T1000 (cell line): ENCODE data around the gene GLRA1.
"Not testable (repeated sequence)": the region's sequence is repeated elsewhere in the genome, so short reads cannot be mapped to it uniquely, and the experiment has no call there.

Experiments
- DNase-seq: peaks from one replicate; lab custom pipeline; 2025; ENCODE audit warnings: mixed read lengths; lab: John Stamatoyannopoulos, UW

Gene GLRA1

DNA sequence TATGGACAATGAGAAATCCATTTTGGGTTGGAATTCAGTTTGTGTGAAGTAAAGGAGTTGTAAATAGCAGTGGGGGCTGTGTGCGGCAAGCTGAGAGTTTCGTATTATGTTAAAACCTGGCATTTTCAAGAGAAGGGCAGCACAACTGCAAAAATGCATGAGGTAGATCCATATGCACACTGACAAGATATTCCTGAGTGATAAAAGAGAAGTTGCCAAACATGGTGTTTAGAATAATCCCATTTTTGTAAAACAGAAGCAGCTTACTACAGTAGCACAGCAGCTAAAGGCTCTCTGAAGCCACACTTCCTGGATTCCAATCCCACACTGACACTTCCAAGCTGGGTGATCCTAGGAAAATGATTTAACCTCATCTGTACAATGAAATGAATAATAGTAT is 11.2 kb downstream of the GLRA1 start:
- no peak for DNase-seq

DNA sequence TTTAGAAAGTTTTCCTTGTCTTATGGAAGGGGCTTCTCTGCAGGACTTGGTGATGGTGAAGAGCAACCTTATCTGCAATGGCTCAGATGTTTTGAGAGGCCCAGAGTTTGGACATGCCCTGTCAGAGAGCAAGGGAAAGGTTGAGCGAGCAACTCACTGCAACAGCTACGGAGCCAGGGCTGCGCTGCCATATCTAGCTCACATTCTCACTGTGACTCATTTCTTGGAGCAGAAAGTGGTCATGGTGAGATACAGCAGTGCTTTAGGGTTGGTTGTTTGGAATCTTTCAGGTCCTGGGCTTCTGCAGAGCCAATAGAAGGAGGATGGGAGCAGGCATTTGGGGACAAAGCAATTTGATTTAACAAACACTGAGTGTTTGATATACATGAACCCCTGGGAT is 12.3 kb downstream of the GLRA1 start:
- no peak for DNase-seq

DNA sequence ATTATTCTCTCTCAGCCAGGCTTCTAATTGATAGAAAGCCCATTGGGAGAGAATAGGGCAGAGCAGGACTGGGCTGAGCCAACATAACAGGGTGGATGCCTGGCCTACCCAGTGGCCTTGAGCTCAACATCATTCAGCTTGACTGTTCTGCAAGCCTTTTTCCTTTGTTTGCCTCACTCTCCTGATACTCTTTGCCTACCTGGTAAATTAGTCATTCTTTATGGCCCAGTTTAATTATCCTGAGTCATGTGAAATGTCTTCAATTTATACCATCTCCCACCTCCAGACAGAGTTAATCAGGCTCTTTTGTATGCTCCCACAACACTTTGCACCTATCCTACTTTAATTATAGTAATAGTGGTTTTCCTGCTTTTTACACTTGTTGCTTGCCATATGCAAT is 13.6 kb downstream of the GLRA1 start:
- DNase-seq = no peak

GRCh38 chr5:151909628-151910027 is 15.0 kb downstream of the GLRA1 start:
- no peak for DNase-seq

DNA sequence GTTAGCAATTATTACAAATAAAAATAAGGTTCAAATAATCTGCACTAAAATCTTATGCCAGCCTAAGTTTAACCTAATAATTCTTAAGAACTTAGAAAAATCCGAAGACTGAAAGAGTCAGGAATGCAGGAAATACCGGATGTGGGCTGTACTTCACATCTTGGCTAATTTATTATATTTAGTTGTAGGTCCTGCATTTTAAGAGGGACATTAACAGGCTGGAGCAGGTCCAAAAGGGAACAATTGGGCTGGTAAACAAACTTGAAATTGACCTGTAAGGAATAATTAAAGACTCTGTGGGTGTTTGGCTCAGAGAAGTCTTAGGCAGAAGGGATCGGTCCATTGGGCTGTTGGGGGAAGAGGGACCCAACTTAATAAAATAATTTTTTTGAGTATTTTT is 18.4 kb downstream of the GLRA1 start:
- no peak for DNase-seq

DNA sequence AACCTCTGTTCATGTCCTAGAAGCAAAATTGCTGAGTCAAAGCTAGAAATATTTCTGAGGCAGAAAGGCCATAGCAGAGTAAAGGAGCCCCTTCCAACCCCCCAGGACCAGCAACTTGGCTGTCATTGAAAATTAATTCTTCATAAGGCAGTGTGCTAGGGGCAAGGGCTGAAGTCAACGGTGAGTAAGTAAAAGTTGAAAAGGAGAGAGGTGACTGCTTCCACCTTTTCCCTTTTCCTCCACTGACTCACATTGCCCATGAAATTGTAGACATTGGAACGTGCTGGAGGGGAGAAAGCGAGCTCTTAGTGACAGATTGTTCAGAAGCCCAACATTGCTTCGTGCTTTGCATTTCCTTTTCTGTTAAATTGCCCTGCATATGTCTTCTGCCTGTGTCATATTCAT is 19.1 kb downstream of the GLRA1 start:
- no peak for DNase-seq

DNA sequence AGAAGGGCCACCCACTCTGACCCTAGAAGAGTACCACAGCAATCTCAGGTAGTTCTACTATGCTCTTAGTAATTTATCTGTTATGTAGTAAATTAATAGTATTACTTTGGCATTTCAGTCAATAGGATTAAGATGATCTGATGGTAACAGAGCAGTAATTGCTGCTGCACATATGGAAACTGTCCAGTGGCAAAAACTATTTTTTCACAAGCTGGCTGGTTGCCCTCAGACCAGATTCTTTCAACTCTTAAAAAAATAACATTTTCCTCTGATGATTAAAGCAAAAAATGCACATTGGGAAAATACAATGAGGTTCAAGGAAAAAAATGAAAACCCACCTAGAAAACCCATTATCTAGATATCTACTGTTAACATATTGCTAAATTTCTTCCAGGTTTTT is 19.7 kb downstream of the GLRA1 start:
- DNase-seq = no peak

GRCh38 chr5:151904127-151904526 is 20.5 kb downstream of the GLRA1 start:
- DNase-seq = no peak

DNA sequence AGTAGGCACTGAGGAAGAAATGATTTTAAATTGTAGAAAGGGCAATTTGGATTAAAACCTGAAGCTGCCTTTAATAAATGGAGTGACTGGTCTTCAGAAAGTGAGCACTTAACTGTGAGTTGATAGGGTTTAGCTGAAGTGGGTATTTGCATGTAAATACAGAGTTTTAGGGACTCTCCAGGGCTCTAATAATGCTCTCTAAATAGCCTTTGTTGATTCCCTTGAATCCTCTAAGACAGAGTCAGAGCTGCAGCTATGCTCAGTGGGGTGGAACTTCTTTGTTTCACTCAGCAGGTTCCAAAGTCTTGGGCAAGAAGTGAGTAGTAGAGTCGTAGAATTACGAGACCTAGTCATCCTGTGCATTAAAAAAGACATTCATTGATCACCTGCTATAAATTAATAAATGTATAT is 21.4 kb downstream of the GLRA1 start:
- DNase-seq = no peak

DNA sequence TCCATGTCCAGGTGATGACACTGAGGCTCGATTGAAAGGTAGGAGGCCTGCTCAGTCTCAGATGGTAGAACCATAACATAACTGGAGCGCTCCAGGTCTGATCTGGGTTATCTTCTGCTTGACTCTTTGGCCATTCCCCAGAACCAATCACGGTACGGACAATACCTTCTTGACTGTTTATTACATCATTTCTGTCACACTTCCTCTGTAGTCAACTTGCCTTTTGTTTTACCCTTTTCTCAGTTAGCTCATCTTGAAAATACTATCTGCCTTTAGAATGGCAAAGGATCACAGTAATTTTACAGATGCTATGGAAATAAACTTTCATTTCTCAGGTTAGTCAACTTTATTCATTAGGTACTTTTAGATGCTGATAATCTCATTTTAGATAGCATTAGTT is 22.4 kb downstream of the GLRA1 start:
- no peak for DNase-seq

- DNase-seq = no peak
These were observed 23.0 kb downstream of the GLRA1 start for GRCh38 chr5:151901611-151902010.

GRCh38 chr5:151900891-151901290 is 23.8 kb downstream of the GLRA1 start:
- DNase-seq = no peak

- no peak for DNase-seq
These were observed 25.3 kb downstream of the GLRA1 start for GRCh38 chr5:151899399-151899798.

DNA sequence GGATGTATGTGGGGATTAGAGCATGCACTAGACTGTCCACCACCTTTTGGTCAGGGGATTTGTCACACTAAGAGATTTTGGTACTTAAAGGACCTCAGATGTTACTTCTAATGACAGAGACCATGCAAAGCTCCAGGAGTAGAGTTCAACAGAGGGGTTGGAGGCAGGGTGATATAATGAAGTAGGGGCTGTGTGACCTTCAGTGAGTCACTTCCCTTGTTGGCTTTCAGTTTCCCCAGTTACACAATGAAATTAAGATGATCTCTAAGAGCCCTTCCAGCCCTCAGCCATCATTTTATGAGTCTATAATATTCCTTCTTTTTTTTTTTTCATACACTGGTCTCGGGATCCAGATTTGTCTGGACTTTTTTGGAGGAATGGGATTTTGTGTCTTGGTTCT is 26.8 kb downstream of the GLRA1 start:
- no peak for DNase-seq

- DNase-seq = no peak
These were observed 27.6 kb downstream of the GLRA1 start for GRCh38 chr5:151897020-151897552.

- DNase-seq = peak; percentile 42
These were observed 28.5 kb downstream of the GLRA1 start for GRCh38 chr5:151896031-151896691.

- no peak for DNase-seq
These were observed 29.0 kb downstream of the GLRA1 start for GRCh38 chr5:151895660-151896030.

DNA sequence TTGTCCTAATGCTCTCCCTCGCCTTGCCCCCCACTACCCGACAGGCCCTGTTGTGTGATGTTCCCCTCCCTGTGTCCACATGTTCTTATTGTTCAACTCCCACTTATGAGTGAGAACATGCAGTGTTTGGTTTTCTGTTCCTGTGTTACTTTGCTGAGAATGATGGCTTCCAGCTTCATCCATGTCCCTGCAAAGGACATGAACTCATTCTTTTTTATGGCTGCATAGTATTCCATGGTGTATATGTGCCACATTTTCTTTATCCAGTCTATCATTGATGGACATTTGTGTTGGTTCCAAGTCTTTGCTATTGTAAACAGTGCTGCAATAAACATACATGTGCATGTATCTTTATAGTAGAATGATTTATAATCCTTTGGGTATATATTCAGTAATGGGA is 31.2 kb downstream of the GLRA1 start:
- not testable (repeated sequence) for DNase-seq

- no peak for DNase-seq
These were observed 32.3 kb downstream of the GLRA1 start for GRCh38 chr5:151892393-151892792.

GRCh38 chr5:151890299-151890698 is 34.4 kb downstream of the GLRA1 start:
- DNase-seq = no peak

GRCh38 chr5:151889614-151890013 is 35.0 kb downstream of the GLRA1 start:
- DNase-seq = no peak

DNA sequence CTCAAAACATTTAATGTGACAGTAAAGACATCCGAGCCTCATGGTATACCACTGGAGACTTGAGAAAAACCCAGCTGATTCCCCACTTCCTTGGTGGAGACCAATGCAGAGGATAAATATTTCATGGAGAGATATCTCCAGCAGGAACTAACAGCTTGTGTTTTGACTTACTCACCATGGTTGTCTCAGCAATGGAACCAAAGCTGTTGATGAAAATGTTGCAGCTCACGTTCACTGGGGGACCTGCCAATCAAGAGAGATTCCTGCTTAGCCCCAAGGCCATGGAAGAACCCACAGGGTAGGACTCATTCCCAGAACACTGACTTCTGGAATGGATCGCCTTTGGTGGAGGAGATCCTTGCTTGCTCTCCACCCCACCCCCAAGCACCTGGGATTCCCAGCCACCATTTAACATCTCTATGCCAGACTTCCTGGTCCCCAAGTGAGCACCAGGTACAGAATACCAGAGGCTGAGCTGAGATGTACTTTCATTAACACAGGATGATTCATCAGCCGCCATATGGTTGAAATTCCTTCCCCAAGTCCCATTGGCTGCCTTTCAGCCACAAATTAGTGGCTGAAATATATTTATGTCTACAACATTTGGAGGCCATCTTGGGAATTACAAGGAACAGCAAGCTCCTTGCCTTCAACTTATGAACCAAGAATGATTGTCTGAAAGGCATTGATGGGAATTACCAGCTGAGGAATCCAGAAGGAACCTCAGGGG is 37.9 kb downstream of the GLRA1 start:
- DNase-seq = no peak

DNA sequence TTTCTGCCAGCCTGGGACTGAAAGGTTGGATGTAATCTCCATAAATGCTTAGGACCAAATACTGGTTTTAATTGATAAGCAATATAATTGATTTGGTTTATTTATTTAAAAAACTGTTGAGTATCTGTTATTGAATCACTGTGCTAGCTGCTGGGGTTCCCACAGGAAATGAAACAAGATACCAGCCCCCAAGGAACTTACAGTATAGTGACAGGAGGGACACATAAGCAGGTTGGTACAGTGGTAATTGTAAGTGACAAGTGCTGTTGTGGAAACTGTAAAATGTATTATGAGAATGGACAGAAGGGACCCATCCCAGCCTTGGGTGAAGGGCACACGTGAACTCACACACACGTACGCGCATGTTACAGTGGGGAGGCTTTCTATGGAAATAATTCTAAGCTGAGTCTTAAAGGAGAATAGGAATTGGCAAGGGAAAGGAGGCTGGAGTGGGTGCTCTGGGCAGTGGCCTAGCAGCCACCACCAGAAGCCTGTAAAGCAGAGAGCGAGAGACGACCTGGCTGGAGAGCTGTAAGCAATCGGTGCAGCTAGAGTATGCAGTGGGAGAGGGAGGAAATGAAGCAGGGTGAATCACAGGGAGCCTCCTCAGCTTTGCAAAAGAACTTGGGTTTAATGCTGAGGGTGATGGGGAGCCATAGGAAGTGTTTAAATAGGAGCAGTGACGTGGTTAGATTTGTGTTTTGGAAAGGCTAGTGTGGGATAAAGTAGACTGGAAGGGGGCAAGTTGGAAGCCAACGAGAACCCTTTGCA is 39.3 kb downstream of the GLRA1 start:
- no peak for DNase-seq
